NCI-H1417 treated with DMSO at 0.1 percent for 48 hours (cell line): ENCODE measurements around the gene OR3A2.
"Not testable (repeated sequence)": the region's sequence is repeated elsewhere in the genome, so short reads cannot be mapped to it uniquely, and the experiment has no call there.

ENCODE experiments used
- DNase-seq: peaks from one replicate; lab custom pipeline; 2025; lab: John Stamatoyannopoulos, UW

OR3A2 gene

GRCh38 chr17:3385869-3386816, at the start of gene OR3A2:
TSS of gene OR3A2 (minus strand) at chr17:3386308.
- no peak for DNase-seq

- DNase-seq, result no peak
Observed at GRCh38 chr17:3433741-3434140, 47.6 kb upstream of the OR3A2 start, which contains the start of gene OR1E2. TSS of gene OR1E2 (minus strand) at chr17:3433841. CDS start at chr17:3433841, 0 bp downstream.

- DNase-seq, result not testable (repeated sequence)
Observed at GRCh38 chr17:3433215-3433614, 47.1 kb upstream of the OR3A2 start.

- DNase-seq, result no peak
Observed at GRCh38 chr17:3418222-3418621, 32.1 kb upstream of the OR3A2 start.

GRCh38 chr17:3415610-3416009, 29.5 kb upstream of the OR3A2 start:
- no peak for DNase-seq

- not testable (repeated sequence) for DNase-seq
Observed at GRCh38 chr17:3412216-3412615, 26.1 kb upstream of the OR3A2 start.

- no peak for DNase-seq
Observed at GRCh38 chr17:3411070-3411469, 25.0 kb upstream of the OR3A2 start, which contains the start of gene OR3A3. TSS of gene OR3A3 (plus strand) at chr17:3411370.

GRCh38 chr17:3403856-3404255, 17.7 kb upstream of the OR3A2 start:
- DNase-seq, result not testable (repeated sequence)

- no peak for DNase-seq
Observed at GRCh38 chr17:3401786-3402185, 15.7 kb upstream of the OR3A2 start.

GRCh38 chr17:3400055-3400454, 13.9 kb upstream of the OR3A2 start:
- no peak for DNase-seq

- DNase-seq, result no peak
Observed at GRCh38 chr17:3398310-3398709, 12.2 kb upstream of the OR3A2 start, which contains the start of gene OR1E1. TSS of gene OR1E1 (minus strand) at chr17:3398410. CDS start at chr17:3398410, 0 bp downstream.

GRCh38 chr17:3397801-3398200, 11.7 kb upstream of the OR3A2 start:
- not testable (repeated sequence) for DNase-seq

- DNase-seq, result no peak
Observed at GRCh38 chr17:3389791-3390190, 3.7 kb upstream of the OR3A2 start.

GRCh38 chr17:3381957-3382356, 4.2 kb downstream of the OR3A2 start:
- DNase-seq, result no peak

GRCh38 chr17:3378321-3378720, 7.8 kb downstream of the OR3A2 start:
- no peak for DNase-seq

- DNase-seq, result not testable (repeated sequence)
Observed at GRCh38 chr17:3371167-3371566, 14.9 kb downstream of the OR3A2 start.

GRCh38 chr17:3342782-3343181, 43.3 kb downstream of the OR3A2 start:
- not testable (repeated sequence) for DNase-seq

GRCh38 chr17:3335876-3336275, 50.2 kb downstream of the OR3A2 start:
- no peak for DNase-seq

GRCh38 chr17:3318336-3318735, 67.8 kb downstream of the OR3A2 start:
- no peak for DNase-seq

GRCh38 chr17:3316836-3317235, 69.3 kb downstream of the OR3A2 start:
- DNase-seq, result no peak

GRCh38 chr17:3308603-3309002, 77.5 kb downstream of the OR3A2 start:
- no peak for DNase-seq

GRCh38 chr17:3298260-3298659, 87.8 kb downstream of the OR3A2 start, which contains the start of gene OR3A1:
TSS of gene OR3A1 (minus strand) at chr17:3298360. CDS start at chr17:3292582, 5,778 bp downstream.
- no peak for DNase-seq

GRCh38 chr17:3295632-3296031, 90.5 kb downstream of the OR3A2 start:
- no peak for DNase-seq
